Choroid plexus epithelial cell (primary cell): Measurements from ENCODE around the gene TMEM121B.

ENCODE experiments used
- DNase-seq: peaks from one replicate; pipeline ENCODE4 v3.0.0-alpha.2; 2010; ENCODE audit warnings: low read depth
- H3K4me3 ChIP-seq: 2 replicates; pipeline ENCODE4 v1.5.1; 2011; ENCODE audit warnings: low read depth, mild to moderate bottlenecking, control low read depth, low read length, moderate library complexity
- CTCF ChIP-seq: conservative IDR thresholded peaks from 2 replicates; pipeline ENCODE4 v1.5.1; 2011; ENCODE audit warnings: low read depth, mild to moderate bottlenecking, control low read depth, inconsistent platforms, low read length, moderate library complexity

TMEM121B gene

GRCh38 chr22:17102297-17102667 is 18.9 kb downstream of the TMEM121B start:
- no peak overlapping the region for H3K4me3 ChIP-seq
- no peak for TF ChIP-seq CTCF
- DNase-seq: no peak

- no peak for DNase-seq
These were observed 19.5 kb downstream of the TMEM121B start for GRCh38 chr22:17101475-17102296.

GRCh38 chr22:17100621-17101020 is 20.5 kb downstream of the TMEM121B start:
- TF ChIP-seq CTCF: no peak
- DNase-seq: no peak
- no peak overlapping the region for H3K4me3 ChIP-seq

More at GRCh38 chr22:17101475-17102296, 19.5 kb downstream of the TMEM121B start:
- no peak overlapping the region for H3K4me3 ChIP-seq
- no peak for TF ChIP-seq CTCF

- DNase-seq: no peak
- H3K4me3 ChIP-seq: no peak overlapping the region
- TF ChIP-seq CTCF: no peak
These were observed 22.8 kb downstream of the TMEM121B start for GRCh38 chr22:17098379-17098819.

GRCh38 chr22:17097701-17098100 is 23.5 kb downstream of the TMEM121B start:
- no peak for TF ChIP-seq CTCF
- H3K4me3 ChIP-seq: no peak overlapping the region
- DNase-seq: no peak

- no peak for DNase-seq
- H3K4me3 ChIP-seq: no peak overlapping the region
- no peak for TF ChIP-seq CTCF
These were observed 24.1 kb downstream of the TMEM121B start for GRCh38 chr22:17097062-17097461.

GRCh38 chr22:17096071-17096470 is 25.1 kb downstream of the TMEM121B start:
- no peak for TF ChIP-seq CTCF
- DNase-seq: no peak
- H3K4me3 ChIP-seq: no peak overlapping the region
